Thyroid gland (tissue), 4 donors: Measurements from ENCODE around the gene RPL10A.

Source experiments
- CTCF ChIP-seq, 6 experiments: fragments of 200-600 bp in 3 of 6; fragments of 450-650 bp in 3 of 6; sonication (generic) in 3 of 6; IDR thresholded peaks; one replicate each; pipeline ENCODE4 v1.5.1; 2016 to 2019; ENCODE audit warnings: antibody characterized with exemption in 6 of 6, mild to moderate bottlenecking in 2 of 6, inconsistent platforms in 1 of 6, moderate library complexity in 1 of 6
- POLR2A ChIP-seq, 2 donors: fragments of 450-650 bp; IDR thresholded peaks; one replicate each; pipeline ENCODE4 v1.6.1; 2017; ENCODE audit warnings: antibody characterized with exemption in 2 of 2, mild to moderate bottlenecking in 2 of 2, moderate library complexity in 1 of 2

DNA sequence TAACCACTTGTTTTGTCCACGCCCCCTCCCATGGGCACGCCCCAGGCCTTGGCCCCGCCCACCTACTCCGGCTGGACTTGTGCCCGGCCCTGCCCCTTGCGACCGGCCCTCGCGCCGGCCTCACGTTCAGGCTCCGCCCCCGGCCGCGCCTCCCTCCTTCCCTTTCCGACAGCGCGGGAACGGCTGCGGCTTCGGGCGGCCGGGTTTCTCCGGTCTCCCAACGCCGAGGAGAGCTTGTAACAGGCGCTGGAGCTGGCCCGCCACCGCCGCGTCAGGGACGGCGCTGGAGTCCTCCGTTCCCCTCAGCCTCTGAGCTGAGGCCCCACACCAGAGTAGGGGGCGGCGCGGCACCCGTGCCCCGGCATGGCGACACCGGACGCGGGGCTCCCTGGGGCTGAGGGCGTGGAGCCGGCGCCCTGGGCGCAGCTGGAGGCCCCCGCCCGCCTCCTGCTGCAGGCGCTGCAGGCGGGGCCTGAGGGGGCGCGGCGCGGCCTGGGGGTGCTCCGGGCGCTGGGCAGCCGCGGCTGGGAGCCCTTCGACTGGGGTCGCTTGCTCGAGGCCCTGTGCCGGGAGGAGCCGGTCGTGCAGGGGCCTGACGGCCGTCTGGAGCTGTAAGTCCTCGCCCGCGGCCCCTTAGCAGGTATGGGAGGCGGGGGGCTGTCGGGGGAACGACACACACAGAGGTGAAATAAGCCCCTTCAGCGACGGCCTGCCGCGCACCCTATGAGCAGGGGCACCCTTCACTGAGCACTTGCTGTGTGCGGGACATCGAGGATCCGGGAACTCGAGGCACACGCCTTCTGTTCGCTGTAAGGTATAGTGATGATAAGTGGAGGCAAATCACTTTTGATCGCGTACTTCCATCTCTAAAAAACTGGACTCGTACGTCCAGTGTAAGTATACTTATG lies 15.8 kb upstream of the RPL10A start, which contains the start of gene FANCE:
- TF ChIP-seq CTCF (IDR thresholded peaks at IDR 0.05): no peak
- TF ChIP-seq POLR2A (IDR thresholded peaks at IDR 0.05): peak in 1 of 2 donors; percentile 68
